Stimulated activated CD8-positive, alpha-beta memory T cell treated with anti-CD3 and anti-CD28 coated beads, Interleukin-15, amount 100 ng/mL, for 4 hours (primary cell): ENCODE results near the gene PHLDB1.

Experiments
- DNase-seq, 2 donors: peaks; one replicate each; pipeline ENCODE4 v3.0.0-alpha.2; 2020; ENCODE audit warnings: low read depth in 2 of 2

Gene PHLDB1

DNA sequence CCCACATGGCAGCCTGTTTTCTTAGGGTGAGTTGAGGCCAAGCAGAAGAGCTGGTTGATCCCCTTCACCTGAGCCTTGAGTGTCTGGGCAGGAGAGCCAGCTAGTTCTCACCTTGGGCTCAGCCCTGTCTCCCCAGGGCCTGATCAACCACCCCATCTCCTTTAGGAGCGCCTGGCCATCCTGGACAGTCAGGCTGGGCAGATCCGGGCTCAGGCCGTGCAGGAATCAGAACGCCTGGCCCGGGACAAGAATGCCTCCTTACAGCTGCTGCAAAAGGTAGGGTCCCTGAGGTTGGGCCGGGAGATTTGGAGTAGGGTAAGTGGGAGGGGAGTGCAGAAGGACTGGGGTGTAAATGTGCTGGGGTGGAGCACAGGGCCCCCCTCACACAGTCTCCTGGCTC lies 31.3 kb downstream of the PHLDB1 start:
- no peak for DNase-seq

- no peak for DNase-seq
Observed at GRCh38 chr11:118639899-118640298, 32.5 kb downstream of the PHLDB1 start.

- DNase-seq, result no peak
Observed at GRCh38 chr11:118640332-118641154, 33.1 kb downstream of the PHLDB1 start.

- no peak for DNase-seq
Observed at GRCh38 chr11:118641397-118642019, 34.1 kb downstream of the PHLDB1 start.

DNA sequence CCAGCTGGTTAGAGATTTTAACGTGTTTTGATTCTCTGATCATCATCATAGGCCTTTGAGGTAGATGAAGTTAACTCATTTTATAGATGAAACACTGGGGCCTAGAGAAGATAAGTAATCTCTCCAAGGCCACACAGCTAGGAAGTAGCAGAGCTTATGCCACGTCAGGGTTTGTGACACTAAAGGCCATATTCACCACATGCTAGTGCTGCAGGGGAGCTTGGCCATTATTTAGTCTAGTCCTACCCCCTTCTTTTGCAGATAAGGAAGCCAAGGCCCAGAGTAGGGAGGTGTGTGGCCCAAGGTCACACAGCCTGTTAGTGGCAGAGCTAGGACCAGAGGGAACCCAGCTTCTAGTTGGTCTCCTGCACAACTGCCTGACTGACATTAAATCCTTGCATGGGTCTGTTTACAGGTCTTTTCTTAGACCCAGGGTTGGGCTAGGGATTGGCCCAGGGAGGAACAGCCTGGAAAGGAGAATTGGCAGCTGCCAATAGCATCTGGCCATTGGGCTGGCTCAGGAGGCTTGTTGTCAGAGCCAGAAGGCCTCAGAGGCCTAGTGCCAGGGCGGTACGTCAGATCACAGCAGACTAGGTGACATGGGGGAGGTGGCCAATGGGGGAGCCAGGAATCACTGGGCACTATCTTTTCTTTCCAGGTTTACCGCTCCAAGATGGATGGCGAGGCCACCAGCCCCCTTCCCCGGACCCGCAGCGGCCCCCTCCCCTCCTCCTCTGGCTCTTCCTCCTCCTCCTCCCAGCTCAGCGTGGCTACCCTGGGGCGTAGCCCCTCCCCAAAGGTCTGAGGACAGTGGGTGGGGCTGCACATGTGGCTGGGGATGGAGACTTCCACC lies 36.0 kb downstream of the PHLDB1 start:
- no peak for DNase-seq

GRCh38 chr11:118643995-118644345 lies 36.6 kb downstream of the PHLDB1 start:
- no peak for DNase-seq

GRCh38 chr11:118644496-118644895 lies 37.1 kb downstream of the PHLDB1 start:
- no peak for DNase-seq

GRCh38 chr11:118645066-118645715 lies 37.8 kb downstream of the PHLDB1 start:
- no peak for DNase-seq

- no peak for DNase-seq
Observed at GRCh38 chr11:118646393-118646792, 39.0 kb downstream of the PHLDB1 start.

DNA sequence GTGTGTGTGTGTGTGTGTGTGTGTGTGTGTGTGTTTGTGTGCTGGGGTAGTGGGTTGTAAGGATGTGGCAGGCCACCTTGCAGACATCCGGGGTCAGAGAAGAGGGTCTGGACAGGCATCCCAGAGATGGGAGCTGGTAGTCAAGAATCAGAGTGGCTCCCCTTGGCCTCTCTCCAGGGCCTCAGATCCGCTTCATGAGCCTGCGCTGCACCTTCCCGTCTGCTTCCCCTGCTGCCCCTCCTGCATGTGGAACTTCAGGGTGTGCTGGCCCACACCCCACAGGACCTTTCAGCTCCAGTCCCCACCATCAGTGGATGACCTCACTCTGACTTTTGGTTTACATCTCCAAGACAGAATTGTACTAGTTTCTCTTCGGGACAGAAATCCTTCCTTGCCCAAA lies 40.9 kb downstream of the PHLDB1 start:
- DNase-seq, result no peak

DNA sequence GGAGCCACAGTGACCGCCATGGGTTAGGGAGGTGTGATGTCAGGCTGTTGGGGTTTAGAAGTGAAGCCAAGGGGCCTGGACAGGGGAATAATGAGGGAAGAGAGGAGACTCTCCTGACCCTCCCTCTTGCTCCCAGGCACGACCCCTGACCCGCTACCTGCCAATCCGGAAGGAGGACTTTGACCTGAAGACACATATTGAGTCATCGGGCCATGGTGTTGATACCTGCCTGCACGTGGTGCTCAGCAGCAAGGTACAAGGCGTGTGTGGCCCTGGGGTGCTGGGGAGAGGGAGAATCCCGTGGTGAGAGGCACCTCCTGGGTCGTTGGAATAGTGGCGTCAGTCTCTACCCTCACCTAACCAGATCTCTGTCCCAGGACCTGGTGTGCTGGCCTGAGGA lies 42.5 kb downstream of the PHLDB1 start:
- no peak for DNase-seq

DNA sequence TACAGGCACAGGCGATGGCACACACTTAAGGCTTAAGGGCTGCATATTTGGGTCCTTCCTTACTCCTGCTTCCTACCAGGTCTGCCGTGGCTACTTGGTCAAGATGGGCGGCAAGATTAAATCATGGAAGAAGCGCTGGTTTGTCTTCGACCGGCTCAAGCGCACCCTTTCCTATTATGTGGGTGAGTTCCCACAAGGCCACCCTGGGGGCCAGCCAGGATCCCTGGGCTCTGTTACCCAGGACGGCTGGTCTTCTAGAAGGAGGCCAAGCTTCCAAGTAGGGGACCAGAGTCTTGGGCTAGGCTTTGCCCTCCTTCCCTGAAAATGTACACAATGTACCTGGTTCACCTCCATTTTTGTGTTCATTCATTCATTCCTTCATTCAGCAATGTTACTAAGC lies 43.0 kb downstream of the PHLDB1 start:
- no peak for DNase-seq

DNA sequence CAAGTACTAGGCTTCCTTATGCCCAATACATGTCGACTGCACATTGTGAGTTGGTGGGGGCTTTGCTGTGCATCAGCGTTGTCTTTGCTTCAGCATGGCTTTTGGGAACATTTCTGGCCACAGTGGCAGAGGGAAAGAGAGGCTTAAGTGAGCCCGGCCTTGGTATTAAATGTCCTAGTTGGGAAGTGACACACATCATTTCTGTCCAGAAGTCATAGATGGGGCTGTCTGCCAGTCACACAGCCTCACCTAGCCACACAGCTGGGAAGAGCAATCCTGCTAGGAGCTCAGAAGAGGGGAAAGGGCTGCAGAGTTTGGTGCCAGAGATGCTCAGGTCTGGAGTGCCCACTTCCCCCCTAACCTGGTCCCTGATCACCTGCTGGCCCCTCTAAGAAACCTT lies 44.4 kb downstream of the PHLDB1 start:
- no peak for DNase-seq

- no peak for DNase-seq
Observed at GRCh38 chr11:118652681-118653181, 45.3 kb downstream of the PHLDB1 start.

DNA sequence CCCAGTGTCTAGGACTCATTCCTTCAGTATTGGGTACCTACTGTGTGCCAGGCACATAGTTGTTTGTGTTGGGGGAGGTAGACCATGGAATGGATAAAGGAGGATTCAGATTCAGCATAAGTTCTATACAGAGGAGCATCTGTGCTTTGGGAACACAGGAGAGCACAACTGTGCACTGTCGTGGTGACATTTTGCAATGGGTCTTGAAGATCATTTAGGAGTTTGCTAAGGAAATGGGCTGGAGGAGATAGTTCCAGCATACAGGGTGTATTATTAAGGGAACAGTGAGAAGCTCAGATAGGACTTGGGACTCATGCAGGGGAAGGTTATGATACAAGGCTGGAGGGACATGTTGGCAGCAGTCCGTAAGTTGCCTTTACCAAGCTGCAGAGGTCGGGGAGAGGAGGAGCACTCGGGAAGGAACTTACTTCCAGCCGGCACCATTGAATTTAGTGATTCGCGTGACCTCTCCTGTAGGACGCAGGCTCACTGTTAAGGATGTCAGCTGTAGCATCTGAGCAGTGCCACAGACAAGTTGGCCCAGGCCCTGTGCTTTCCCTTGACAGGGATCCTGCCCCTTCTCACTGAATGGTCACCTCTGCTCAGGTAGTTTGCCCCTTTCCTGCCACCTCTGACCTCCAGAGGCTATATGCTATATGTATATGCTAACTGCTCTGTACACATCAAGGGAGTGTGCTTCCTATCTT lies 46.4 kb downstream of the PHLDB1 start:
- no peak for DNase-seq

- no peak for DNase-seq
Observed at GRCh38 chr11:118655486-118656190, 48.2 kb downstream of the PHLDB1 start.

- DNase-seq, result no peak
Observed at GRCh38 chr11:118656563-118657165, 49.2 kb downstream of the PHLDB1 start.

DNA sequence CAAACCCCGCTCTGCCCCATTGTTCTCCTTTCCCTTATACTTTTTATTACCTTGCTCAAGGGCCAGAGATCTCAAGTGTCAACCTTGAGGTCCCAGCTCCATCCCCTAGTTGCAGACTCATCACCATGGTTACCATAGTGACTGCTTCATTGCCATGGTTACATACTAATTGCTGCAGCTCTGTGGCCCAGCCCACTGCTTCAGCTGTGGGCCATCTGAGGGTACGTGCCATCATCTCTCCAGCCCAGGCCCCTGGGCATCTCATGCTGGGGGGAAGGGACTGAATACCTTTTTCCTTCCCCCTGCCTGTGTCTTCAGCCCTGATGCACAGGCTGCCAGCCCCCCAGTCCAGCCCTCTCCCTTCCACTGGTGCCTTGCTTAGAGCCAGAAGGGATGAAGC lies 49.8 kb downstream of the PHLDB1 start:
- no peak for DNase-seq

- no peak for DNase-seq
Observed at GRCh38 chr11:118657709-118658428, 50.5 kb downstream of the PHLDB1 start.
